ENCODE measurements around the gene DIO3. TPM values are rescaled to one million over a fixed set of nuclear protein-coding genes. Genes with fewer than 3 reads are reported as not detected.
A peak's percentile ranks its signal among the peaks of the same experiment; 100 is the strongest.
"Not testable (repeated sequence)": the region's sequence is repeated elsewhere in the genome, so short reads cannot be mapped to it uniquely, and the experiment has no call there.

DIO3 gene
- total and polyA plus RNA-seq, 2 experiments from 2014 or later = 18.4 to 51.1 TPM

DNA sequence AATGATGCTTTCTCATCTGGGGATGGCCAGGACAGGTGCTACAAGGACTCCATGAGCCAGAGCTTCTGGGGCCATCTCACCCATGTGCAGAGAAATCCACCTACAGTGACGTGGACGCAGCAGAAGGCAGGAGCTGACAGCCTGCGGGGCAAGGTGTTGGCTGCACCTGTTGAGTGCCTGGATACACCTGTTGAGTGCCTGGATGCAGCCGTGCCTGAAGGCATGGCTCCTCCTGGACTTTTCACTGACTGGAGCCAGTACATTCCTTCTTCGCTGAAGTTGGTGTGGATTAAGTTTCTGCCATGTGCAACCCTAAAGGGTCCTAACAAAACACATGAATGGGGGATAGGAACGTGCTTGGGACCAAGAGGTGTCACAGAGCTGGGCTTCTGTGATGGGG is 7.4 kb upstream of the DIO3 start:
- no peak overlapping the region for H3K4me3 ChIP-seq
- H3K4me1 ChIP-seq (ENCODE audit: insufficient read depth) = peaks cover 23% of the 10 kb centered on the region
- no peaks in the 10 kb centered on the region for H3K9me2 ChIP-seq (replicated peaks; ENCODE audit: insufficient read depth)
- H3K9me3 ChIP-seq (ENCODE audit: low read depth) = no peaks in the 10 kb centered on the region
- no peak overlapping the region for H2AFZ ChIP-seq
- 89% methylated on average over 6 of the region's 6 CpGs for WGBS (ENCODE audit: low lambda C conversion rate, missing lambda C conversion rate)
- H3K36me3 ChIP-seq (replicated peaks; ENCODE audit: insufficient read depth, low read depth) = no peaks in the 10 kb centered on the region
- H3K79me2 ChIP-seq = peaks cover 9% of the 10 kb centered on the region
- peaks cover 1% of the 10 kb centered on the region for H3K27me3 ChIP-seq
- no peaks in the 10 kb centered on the region for H4K20me1 ChIP-seq (ENCODE audit: insufficient read depth, poor library complexity, severe bottlenecking)
- TF ChIP-seq CTCF (IDR thresholded peaks at IDR 0.05; ENCODE audit: poor library complexity) (no peak), EZH2 (IDR thresholded peaks at IDR 0.05; ENCODE audit: borderline replicate concordance) (no peak), EZH2phosphoT487 (IDR thresholded peaks at IDR 0.05; ENCODE audit: low read depth, severe bottlenecking, unreplicated experiment) (no peak)
- H3K27ac ChIP-seq = no peak overlapping the region
- DNase-seq (ENCODE audit: low spot score) = no peak
- no peak overlapping the region for H3K4me2 ChIP-seq

DNA sequence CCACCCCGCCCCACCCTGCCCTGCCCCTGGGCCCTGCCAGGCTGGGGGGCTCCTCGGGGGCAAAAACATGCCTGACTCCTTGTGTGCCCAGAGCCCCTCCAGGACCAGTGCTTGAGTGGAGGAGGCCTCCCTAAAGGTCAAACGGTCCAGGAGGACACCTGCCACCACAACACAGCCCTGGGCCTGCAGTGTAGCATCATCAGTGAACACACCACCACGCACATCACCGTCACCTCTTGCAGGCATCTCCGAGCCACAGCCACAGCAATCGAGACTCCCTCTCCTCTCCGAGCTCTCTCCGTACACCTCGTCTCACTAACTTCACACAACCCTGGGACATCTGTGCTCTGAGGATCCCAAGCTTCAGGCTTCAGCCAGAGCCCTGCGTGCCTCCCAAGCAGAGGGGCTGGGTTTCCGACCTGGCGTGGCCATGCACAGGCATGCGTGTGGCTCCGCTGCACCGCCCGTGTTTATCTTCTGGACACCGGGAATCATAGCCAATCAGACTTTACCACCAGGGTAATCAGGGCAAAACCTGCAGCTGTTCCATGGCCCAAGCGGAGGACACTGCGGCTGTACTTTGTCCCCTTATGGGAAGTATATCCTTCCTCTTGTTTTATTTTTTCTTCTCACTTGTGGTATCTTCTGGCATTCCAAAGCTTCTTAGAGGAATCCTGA is 6.2 kb upstream of the DIO3 start:
- H3K27me3 ChIP-seq = peaks cover 4% of the 10 kb centered on the region
- H3K4me1 ChIP-seq (ENCODE audit: insufficient read depth) = peaks cover 23% of the 10 kb centered on the region
- DNase-seq (ENCODE audit: low spot score) = peak; percentile 81
- H3K27ac ChIP-seq = peak overlapping the region; percentile 92
- H3K79me2 ChIP-seq = peaks cover 21% of the 10 kb centered on the region
- no peak overlapping the region for H2AFZ ChIP-seq
- H4K20me1 ChIP-seq (ENCODE audit: insufficient read depth, poor library complexity, severe bottlenecking) = no peaks in the 10 kb centered on the region
- no peak for TF ChIP-seq CTCF (IDR thresholded peaks at IDR 0.05; ENCODE audit: poor library complexity)
- no peak for TF ChIP-seq EZH2 (IDR thresholded peaks at IDR 0.05; ENCODE audit: borderline replicate concordance)
- no peak for TF ChIP-seq EZH2phosphoT487 (IDR thresholded peaks at IDR 0.05; ENCODE audit: low read depth, severe bottlenecking, unreplicated experiment)
- H3K36me3 ChIP-seq (replicated peaks; ENCODE audit: insufficient read depth, low read depth) = no peaks in the 10 kb centered on the region
- peak overlapping the region; percentile 41 for H3K4me2 ChIP-seq
- H3K9me3 ChIP-seq (ENCODE audit: low read depth) = no peaks in the 10 kb centered on the region
- H3K4me3 ChIP-seq = no peak overlapping the region
- 58% methylated on average over 18 of the region's 20 CpGs for WGBS (ENCODE audit: low lambda C conversion rate, missing lambda C conversion rate)
- H3K9me2 ChIP-seq (replicated peaks; ENCODE audit: insufficient read depth) = no peaks in the 10 kb centered on the region

DNA sequence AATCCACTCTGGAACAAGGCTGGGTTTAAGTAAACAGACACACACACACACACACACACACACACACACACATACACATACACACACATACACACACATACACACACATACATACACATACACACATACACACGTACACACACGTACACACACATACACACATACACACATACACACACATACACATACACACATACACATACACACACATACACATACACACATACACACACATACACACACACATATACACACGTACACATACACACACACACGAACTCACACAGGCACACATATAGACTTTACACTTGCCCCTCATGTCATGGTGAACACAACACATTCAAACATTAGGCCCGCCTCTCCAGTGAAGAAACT is 5.6 kb upstream of the DIO3 start:
- not testable (repeated sequence) for H3K9me2 ChIP-seq (replicated peaks; ENCODE audit: insufficient read depth); H3K36me3 ChIP-seq (replicated peaks; ENCODE audit: insufficient read depth, low read depth); H3K27me3 ChIP-seq; H3K9me3 ChIP-seq (ENCODE audit: low read depth); H4K20me1 ChIP-seq (ENCODE audit: insufficient read depth, poor library complexity, severe bottlenecking); H3K4me3 ChIP-seq; H2AFZ ChIP-seq; DNase-seq (ENCODE audit: low spot score)
- Histone ChIP-seq H3K4me2 (peak overlapping the region; percentile 41), H3K27ac (peak overlapping the region; percentile 92), H3K4me1 (ENCODE audit: insufficient read depth) (peaks cover 23% of the 10 kb centered on the region), H3K79me2 (peaks cover 22% of the 10 kb centered on the region)
- 91% methylated on average over 5 of the region's 5 CpGs for WGBS (ENCODE audit: low lambda C conversion rate, missing lambda C conversion rate)

DNA sequence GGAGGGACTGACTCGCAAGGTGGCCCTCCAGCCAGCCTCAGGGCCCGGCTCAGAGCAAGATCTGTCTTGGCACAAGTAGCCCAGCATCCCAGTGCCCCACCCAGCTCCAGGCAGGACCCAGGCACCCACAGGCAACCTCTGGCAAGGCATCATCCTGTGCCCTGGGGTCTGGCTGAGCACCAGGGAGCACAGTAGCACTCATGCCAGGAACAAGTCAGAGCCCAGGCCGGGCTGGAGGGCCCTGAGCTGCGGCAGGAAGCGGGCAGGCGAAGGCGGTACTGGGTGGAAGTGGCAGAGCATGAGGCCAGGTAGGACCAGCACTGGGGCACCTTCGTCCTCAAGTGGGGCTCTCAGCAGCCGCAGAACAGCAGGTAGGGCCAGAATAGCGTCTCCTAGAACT is 5.2 kb upstream of the DIO3 start:
- Histone ChIP-seq H3K9me2 (replicated peaks; ENCODE audit: insufficient read depth) (no peaks in the 10 kb centered on the region), H2AFZ (no peak overlapping the region), H3K4me2 (peak overlapping the region; percentile 41), H3K36me3 (replicated peaks; ENCODE audit: insufficient read depth, low read depth) (no peaks in the 10 kb centered on the region), H3K9me3 (ENCODE audit: low read depth) (no peaks in the 10 kb centered on the region), H3K79me2 (peaks cover 22% of the 10 kb centered on the region), H3K4me1 (ENCODE audit: insufficient read depth) (peaks cover 23% of the 10 kb centered on the region), H3K4me3 (no peak overlapping the region), H3K27me3 (peaks cover 4% of the 10 kb centered on the region), H4K20me1 (ENCODE audit: insufficient read depth, poor library complexity, severe bottlenecking) (no peaks in the 10 kb centered on the region), H3K27ac (peak overlapping the region; percentile 92)
- TF ChIP-seq EZH2 (IDR thresholded peaks at IDR 0.05; ENCODE audit: borderline replicate concordance) = no peak
- no peak for TF ChIP-seq CTCF (IDR thresholded peaks at IDR 0.05; ENCODE audit: poor library complexity)
- TF ChIP-seq EZH2phosphoT487 (IDR thresholded peaks at IDR 0.05; ENCODE audit: low read depth, severe bottlenecking, unreplicated experiment) = no peak
- 94% methylated on average over 10 of the region's 10 CpGs for WGBS (ENCODE audit: low lambda C conversion rate, missing lambda C conversion rate)
- no peak for DNase-seq (ENCODE audit: low spot score)
